HG02798 (cell line): Measurements from ENCODE around the gene TMEM115.

Experiments
- ATAC-seq: cut with Tn5 transposase; IDR thresholded peaks from one replicate; pipeline ENCODE4 v1.9.1; 2021; ENCODE audit warnings: mild to moderate bottlenecking; ENCODE audit not compliant: unreplicated experiment, poor library complexity

The TMEM115 gene, protein sequence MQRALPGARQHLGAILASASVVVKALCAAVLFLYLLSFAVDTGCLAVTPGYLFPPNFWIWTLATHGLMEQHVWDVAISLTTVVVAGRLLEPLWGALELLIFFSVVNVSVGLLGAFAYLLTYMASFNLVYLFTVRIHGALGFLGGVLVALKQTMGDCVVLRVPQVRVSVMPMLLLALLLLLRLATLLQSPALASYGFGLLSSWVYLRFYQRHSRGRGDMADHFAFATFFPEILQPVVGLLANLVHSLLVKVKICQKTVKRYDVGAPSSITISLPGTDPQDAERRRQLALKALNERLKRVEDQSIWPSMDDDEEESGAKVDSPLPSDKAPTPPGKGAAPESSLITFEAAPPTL

DNA sequence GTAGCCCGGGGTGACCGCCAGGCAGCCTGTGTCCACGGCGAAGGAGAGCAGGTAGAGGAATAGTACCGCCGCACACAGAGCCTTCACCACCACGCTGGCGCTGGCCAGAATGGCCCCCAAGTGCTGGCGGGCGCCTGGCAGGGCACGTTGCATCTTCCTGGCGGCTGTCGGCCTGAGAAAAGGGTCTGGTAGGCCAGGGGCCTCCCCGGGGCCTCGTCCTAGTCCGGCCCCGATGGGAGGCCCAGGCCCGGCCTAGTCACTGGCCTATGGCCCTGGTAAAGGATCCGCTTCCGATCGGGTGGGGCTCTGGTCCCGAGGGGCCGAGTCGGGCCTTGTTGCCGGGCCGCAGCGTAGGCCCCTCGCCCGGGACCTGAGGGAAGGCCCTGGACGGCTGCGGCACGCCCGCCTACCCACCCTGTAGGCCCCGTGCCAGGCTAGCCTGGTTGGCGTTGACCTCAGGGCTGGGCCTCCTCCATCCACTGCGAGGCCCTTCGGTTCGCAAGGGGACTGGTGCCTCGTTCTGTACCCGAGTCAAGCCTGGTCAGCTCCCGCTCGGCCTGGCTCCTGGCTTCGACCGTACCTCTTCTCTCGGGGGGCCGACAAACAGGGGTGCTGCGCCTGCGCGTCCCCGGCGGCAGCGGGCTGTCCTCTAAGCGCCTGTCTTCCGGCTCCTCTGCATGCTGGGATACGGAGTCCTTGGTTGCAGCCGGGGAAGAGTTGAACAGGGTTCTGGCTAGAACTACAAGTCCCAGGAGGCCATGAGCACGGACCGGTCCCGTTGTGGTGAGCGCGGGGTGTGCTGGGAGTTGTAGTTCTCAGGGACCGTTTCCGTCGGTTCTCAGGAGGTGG lies at the start of gene TMEM115:
Gene TMEM115, minus strand, starts transcription at position 611 of the 849 bp plus-strand sequence. Its CDS starts 458 bp downstream, at position 153.
- peak; percentile 99 for ATAC-seq

DNA sequence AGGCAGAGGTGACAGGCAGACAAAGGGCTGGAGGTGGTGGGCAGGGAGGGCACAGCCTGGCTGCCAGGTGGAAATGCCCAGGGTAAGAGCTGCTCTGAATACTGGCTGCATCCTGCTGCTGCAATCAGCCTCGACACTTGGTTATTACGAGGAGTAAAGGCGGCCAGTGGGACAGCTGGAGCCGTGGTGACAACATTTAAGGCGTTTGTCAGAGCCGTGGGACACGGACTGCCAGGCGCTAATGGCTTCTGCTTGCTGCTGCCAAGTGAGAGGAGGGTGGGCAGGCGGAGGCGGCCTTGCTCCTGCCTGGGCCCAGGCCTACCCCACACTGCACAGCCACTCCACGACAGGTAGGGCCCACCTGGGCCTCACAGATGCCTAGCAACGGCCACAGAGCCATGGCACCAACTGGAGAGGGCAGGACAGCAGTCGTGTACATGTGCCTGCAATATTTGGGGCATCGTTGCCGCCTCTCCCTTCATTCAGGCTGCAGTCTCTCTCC lies 49.2 kb upstream of the TMEM115 start:
- ATAC-seq, result no peak

DNA sequence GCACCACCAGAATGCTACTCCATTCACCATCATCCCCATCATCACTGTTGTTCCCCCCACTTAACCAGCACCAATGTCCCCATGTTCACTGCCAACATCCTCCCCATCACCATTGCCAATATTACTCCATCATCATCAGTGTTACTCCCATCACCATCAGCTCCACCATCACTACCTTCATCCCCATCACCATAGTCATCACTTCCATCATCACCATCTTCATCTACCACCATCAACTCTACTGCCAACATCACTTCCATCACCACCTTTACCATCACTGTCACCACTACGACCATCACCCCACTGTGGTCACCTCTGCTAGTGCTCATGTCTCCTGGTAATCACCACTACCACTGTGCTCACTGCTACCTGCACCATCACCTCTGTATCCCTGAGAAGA lies 47.2 kb upstream of the TMEM115 start:
- ATAC-seq, result no peak

DNA sequence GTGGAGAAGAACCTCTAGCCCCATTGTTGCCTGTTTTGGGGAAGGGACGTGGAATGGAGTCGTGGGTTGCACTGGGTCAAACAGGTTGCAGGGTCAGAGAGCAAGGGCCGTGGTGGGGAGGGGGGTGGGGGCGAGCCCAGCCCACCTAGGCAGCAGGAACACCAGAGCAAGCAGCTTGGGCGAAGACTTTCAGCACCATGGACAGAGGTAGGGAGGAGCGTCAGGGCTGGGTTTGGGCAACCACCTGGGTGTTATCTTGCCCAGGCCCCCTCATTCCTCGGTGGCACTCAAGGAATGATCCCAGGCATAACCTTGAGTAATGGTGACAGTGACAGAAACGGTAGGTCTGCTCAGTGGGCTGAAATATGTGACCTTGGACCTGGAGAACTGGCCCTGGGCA lies 45.9 kb upstream of the TMEM115 start:
- ATAC-seq, result no peak

DNA sequence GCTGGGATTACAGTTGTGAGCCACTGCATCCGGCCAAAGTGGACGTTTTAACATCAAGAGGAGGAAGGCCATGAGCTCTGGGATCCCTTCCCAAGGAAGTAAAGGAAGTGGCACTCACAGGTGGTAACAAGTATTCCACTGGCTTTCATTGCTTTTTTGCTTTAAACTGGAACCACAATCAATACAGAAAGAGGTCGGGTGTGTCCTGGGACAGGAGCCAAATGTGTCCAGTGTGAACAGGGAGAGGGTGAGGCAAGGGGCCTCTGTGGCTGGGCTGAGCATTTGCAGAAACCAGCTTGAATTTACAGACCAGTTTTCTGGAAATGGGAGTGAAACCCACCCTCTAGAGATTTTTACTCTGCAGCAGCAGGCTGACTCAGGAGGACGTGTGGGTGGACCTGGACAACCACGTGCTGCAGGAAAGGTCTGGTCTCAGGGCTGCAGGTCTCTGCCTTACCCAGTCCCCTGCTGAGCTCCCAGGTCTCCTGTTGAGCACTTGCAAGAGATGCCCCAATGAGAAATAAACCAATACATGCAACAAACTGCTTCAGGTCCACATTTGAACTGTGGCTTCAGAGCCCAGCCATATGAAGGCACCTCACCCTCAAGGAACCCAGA lies 42.8 kb upstream of the TMEM115 start:
- ATAC-seq, result no peak

DNA sequence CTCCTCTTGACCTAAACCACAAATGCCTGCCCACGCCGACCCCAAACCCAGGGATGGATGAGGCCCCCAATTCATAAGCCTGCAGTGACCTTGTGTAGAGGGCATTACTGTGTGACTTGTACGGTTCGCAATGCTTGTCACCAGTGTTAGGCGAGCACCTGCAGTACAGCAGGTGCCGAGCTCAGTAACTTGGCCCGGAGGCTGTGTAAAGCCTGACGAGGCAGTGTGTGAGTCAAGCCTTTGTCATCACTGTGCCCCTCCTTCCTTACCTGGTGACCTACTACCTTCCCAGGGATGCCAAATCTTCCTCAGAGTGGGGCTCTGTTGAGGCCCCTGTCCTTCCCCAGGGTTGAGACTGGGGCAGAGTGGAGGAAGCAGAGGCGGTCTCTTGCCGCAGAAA lies 37.2 kb upstream of the TMEM115 start:
- no peak for ATAC-seq

DNA sequence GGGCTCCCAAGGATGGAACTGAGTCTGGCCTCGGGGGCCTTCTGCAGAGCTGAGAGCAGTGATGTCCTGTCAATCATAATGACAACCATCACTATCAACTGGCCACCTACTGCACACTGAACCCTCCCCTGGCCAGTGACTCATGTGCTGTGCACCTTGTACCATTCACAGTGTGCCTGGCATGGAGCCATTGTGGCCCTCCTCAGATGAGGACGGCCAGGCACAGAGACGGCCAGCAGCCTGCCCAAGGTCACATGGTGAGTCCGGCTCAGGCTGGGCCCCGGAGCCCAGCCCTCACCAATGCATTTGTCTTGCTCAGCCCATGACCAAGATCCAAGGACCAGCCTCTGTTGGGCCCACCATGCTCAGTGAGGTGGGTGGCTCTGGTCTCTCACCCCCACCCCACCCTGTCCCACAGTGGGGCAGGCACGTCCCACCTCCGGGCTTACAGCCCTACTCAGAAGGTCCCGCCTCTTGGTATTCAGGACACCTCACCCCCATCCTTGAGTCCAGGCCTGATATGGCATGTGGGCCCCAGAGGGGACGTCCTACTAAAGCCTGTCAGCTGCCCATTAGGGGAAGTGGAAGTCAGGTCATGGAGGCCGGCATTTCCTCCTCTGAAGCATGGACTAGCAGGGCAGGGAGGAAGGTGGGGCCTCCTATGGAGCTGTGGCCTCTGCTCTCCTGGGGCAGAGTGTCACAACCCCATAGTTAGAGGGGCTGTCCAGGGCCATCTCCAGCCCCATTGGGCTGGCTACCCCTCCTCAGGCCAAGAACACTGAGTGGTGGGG lies 35.9 kb upstream of the TMEM115 start:
- no peak for ATAC-seq

DNA sequence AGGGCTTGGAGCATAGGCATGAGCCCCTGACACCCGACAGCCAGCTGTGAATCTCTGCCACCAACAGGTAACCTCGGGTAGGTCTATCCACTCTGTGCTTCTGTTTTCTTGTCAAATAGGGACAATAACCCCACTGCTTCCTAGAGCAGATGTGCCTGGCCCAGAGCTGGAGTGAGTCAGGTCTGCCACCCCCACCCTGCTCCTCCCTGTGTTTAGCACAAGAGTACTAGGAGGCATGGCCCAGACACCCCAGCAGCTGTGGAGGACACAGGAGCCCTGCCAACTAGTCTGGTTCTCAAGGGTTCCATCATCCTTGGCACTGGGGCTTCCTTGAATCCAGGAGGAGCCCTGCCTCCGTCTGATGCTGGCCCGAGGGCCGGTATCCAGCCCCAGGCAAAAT lies 33.7 kb upstream of the TMEM115 start:
- no peak for ATAC-seq

DNA sequence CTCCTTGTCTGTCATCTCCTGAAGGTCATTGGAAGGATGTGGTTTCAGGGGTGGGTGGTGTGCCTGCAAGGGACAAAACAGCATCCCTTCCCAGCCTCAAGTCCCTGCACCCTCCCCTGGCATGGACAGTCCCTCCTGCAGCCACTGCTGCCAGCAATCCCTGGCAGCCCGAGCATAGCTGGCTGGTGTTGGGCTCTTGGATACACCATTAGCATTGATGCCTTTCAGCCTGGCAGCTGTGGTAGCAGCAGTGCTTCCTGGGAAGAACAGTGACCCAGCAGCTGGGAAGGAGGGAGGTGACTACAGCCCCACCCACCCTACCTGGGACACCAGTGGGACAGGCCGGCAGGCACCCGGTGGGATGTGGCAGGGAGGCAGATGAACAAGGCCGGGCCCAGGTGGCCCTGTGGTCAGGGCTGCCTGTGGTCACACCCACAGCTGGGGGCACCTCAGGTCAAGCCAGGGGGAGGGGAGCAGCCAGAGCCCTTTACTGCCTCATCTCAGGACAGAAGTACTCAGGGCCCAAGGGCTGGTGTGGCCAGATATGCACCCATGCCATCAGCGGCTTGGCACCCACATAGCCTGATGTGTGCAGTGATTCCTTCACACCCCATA lies 32.9 kb upstream of the TMEM115 start:
- no peak for ATAC-seq

DNA sequence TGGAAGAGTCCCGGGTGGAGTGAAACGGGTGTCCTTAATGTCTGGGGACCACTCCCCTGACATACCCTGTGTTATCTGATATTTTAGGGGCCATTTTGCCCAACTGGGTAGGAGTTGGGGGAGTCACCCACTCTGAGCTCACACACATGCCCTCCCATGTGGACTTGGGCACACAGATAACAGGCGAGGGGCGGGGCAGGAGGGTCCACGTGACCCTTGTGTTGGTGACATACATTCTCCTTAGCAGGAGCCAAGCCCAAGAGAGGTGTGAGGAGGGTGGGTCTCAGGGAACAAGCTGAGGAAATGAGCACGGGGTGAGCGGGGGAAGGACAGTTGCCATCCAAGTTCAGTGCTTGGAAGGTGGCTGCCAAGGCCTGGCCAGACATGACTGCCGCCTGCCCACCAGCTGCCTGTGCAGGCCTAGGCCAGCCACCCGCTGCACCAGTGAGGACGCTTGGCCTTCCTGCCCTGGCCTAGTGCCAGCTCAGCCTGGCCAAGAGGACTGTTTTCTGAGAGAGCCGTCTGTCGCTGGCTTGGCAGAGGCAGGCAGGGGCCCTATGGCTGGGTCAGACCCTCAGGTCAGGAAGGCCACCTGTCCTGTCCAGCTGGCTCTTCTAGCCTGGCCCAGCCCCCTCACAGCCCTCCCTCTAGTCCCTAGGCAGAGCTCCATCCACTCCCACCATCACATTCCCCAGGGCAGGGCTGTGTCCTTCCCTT lies 31.3 kb upstream of the TMEM115 start:
- ATAC-seq, result no peak

DNA sequence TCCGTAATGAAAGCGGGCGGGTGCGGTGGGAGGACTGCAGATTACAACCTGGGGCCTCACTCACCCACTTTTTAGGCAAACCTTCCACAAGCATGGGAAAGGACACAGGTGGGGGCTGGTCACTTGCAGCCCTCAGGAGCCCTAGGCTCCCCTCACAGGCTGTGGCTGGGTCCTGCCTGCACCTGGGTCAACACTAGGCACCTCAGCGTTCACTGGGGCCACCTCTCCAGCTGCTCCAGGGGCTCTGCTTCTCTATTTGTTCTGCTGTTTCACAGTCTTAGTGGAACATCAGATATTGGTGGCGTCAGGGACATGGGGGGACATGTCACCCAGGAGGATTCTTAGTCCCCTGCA lies 30.1 kb upstream of the TMEM115 start:
- ATAC-seq, result no peak

DNA sequence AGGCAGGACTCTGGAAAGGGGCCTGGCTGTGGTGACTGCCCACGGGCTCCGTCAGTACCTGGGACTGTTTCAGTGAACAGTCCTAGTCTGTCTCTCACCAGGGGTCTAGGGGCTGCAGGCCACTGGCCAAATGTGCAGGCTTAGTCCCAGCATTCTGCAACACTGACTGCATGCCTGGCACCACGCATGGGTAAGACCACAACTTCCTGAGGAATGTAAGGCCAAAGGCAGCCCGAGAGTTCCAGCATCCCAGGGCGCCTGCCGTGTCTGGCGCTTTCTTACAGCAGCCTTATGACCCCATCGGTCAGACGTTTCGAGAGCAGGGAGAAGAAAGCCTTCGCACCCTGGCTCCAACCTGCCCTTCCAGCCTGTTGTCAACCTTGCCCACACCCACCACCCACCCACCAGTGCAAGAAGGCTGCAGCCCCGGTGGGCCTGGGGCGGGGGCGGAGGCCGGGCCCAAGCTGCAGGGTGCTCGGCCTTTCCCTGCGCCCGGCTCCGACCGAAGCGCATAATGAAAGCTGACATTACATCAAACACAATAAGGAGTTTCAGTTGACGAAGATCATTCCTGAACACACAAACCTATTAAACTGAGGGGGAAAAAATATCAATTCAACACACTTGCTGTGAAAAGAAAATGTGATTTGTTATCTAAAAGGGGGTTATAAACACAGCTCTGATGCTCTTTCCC lies 29.5 kb upstream of the TMEM115 start:
- no peak for ATAC-seq

DNA sequence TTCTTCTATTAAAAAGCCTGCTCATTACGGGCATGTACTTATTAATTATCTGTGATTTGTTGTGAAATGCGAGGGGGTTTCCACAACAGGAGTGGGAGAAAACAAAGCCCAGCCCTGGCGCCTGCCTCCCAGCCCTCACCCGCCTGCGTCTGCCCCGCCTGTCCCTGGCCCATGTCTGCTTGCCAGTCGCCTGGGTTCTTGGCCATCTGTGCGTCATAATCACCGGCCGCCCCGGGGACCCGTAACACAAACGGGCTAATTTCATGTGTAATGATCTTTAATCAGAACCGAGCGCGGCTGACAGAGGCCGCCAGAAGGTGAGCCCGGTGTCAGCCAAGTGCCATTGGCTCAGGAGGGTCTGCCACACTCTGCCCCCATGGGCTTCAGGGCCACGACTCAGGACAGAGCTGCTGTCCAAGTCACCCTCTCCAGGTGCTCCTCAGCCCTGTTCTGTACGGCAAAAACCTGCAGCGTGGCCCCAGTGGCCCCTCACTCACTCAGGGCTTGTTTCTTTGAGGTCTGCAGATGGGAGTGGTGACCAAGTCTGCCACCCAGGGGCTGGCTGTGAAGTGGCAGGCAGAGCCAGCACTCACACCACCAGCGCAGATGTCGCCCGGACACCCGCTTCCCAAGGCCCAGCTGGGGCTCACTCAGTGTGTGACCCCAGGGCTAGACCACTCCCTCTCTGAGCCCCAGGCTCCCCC lies 28.8 kb upstream of the TMEM115 start:
- ATAC-seq, result no peak

DNA sequence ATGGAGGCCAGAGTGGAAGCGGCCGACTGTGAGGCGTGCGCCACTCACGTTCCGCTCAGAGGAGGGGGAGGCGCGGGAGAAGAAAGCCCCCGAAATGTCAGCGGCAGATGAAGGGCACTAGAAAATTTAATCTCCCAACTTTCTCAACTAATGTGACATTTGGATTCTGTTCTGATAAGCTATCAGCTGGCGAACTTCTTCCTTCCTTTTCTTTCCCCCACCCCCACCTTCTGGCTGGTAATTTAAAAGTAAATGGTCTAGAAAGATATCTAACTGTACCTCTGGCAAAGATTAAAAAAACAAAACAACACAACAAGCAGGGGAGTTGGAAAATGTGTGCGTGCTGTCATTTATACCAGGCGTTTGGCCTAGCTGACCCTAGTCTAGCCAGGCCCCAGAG lies 26.4 kb upstream of the TMEM115 start:
- ATAC-seq, result no peak

DNA sequence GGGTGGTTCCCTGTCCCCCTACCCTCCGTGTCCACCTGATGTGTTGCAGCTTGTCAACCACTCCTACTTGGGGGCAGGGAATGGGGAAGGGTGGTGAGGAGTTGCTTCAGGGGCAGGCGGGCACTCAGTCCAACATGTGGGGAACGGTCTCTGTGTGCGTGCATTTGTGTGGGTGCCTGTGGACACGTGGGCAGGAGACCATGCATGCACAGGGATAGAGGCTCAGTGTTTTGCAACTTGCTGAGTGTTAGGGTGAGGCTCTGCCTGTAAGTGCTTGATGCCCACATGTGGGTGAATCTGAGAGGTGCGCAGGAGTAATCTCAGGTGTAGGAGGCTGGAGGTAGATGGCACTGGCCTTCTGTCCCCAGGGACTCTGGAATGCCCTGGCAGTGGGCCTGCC lies 24.4 kb upstream of the TMEM115 start:
- ATAC-seq, result no peak

DNA sequence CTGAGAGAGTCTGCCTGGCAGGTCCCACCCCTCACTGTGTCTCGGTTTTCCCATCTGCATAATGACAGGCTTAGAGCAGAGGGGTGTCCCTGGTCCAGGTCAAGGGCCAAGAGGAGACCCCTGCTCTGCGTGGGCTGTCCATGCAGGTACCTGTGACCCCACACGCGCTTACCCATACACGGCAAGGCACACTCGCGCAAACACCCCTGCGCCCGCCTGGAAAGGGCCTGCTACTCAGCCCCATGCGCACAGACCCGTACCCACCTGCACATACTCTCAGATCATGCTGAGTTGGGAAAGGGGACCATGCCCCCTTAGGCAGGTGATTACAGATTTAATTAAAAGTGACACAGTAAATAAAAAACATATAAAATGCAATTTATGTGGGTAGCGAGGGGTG lies 23.4 kb upstream of the TMEM115 start:
- ATAC-seq, result no peak

DNA sequence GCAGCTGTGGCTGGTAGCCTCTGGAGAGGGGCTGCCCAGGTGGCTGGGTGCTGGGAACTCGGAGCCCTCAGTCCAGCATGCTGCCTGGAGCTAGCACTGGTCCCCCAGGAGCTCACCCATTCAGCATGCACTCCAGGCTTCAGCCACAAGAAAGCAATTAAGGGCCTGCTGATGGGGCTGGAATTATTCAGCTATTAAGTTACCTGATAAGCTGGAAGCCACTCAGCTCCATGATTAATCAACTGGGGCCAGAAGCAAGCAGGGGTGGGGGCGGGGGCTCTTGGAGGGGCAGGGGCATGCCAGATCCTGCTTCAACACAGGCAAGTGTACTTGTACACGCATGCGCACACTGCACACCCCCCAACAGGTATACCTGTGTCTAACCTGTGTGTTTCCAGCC lies 22.1 kb upstream of the TMEM115 start:
- no peak for ATAC-seq

DNA sequence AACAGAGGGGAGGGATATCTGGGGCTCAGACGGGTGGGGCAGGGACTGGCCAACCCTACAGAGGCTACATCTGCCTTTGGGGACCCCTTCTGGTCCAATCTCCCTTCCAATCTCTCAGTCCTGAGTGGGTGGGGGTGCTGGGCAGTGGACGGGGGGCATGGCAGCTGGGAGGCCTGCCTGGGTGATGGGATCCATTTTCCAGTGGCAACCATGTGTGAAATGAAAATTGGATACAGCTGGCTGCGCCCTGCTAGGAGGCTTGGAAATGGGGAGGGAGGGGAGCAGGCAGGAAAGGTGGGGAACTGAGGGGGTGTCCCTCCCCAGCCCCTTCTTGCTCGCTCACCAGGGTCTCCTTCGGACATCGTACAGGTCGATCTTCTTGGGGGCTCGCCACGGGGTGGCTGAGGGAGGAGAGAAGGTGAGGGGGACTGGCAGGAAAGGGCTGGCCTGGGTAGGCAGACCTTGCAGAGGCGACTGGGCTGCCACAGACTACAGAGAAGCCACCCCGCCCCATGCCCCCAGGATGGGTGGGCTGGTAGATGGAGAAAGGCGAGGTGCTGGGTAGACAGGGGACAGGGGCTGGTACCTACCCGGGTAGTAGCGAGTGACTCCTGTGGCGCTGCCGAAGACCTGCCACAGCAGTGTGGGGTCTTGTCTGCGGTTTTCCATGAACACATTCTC lies 21.2 kb upstream of the TMEM115 start:
- no peak for ATAC-seq
